HepG2 (cell line): Measurements from ENCODE around the gene BRAP. TPM values are rescaled to one million over a fixed set of nuclear protein-coding genes. Genes with fewer than 3 reads are reported as not detected.

ENCODE experiments used
- CCAR2 ChIP-seq: fragments of 200-400 bp; formaldehyde crosslinking; optimal IDR thresholded peaks from 2 replicates; pipeline ENCODE3; 2018; ENCODE audit warnings: low read depth, mild to moderate bottlenecking, low read length, moderate library complexity
- HMG20A ChIP-seq: IDR thresholded peaks from 2 replicates; pipeline ENCODE4 v1.6.1; 2016; ENCODE audit warnings: borderline replicate concordance
- HNRNPUL1 ChIP-seq: fragments of 200-400 bp; formaldehyde crosslinking; IDR thresholded peaks from 2 replicates; pipeline ENCODE4 v1.6.1; 2017; ENCODE audit warnings: low read depth, mild to moderate bottlenecking, low read length, moderate library complexity
- HOXA7 ChIP-seq: sonication (generic); formaldehyde crosslinking; IDR thresholded peaks from 2 replicates; pipeline ENCODE4 v1.8.1; 2022; ENCODE audit warnings: mild to moderate bottlenecking, missing genetic modification reagents, moderate library complexity
- SRSF4 ChIP-seq: fragments of 200-400 bp; formaldehyde crosslinking; IDR thresholded peaks from one replicate; pipeline ENCODE4 v1.6.1; 2018; ENCODE audit warnings: mild to moderate bottlenecking, low read depth, low read length, moderate library complexity; ENCODE audit not compliant: poor library complexity, severe bottlenecking
- STAT5B ChIP-seq: sonication (generic); formaldehyde crosslinking; IDR thresholded peaks from 2 replicates; pipeline ENCODE4 v1.4.0; 2020; ENCODE audit warnings: missing genetic modification reagents
- THRA ChIP-seq: sonication (generic); formaldehyde crosslinking; IDR thresholded peaks from 2 replicates; pipeline ENCODE4 v1.4.0; 2020; ENCODE audit warnings: missing genetic modification reagents, borderline replicate concordance
- TRIM24 ChIP-seq: sonication (generic); formaldehyde crosslinking; IDR thresholded peaks from 2 replicates; pipeline ENCODE4 v1.8.0; 2022; ENCODE audit warnings: mild to moderate bottlenecking, missing genetic modification reagents
- ZNF496 ChIP-seq: sonication (generic); formaldehyde crosslinking; IDR thresholded peaks from 2 replicates; pipeline ENCODE4 v1.8.1; 2023; ENCODE audit warnings: mild to moderate bottlenecking, moderate library complexity, missing genetic modification reagents; ENCODE audit not compliant: insufficient replicate concordance
- ZNF644 ChIP-seq: IDR thresholded peaks from 2 replicates; pipeline ENCODE4 v1.6.1; 2016; ENCODE audit warnings: low read depth
- ZNF780A ChIP-seq: sonication (generic); formaldehyde crosslinking; IDR thresholded peaks from 2 replicates; pipeline ENCODE4 v1.8.0; 2022; ENCODE audit warnings: mild to moderate bottlenecking, missing genetic modification reagents, moderate library complexity
- polyA plus RNA-seq, 8 experiments: library from polyadenylated mRNA; depleted of rRNA in 3 of 8; stranded (reverse) in 7 of 8; unstranded in 1 of 8; fragments of >200 nt; fragmentation: Illumina TruSeq in 4 of 8; extraction: Trizol in 4 of 8; gene quantifications; 2 replicates each; pipeline versions ENCODE4 v1.2.1 to v1.2.3, GENCODE V29; 2011 to 2016; ENCODE audit warnings: low read depth in 4 of 8, missing spikeins in 1 of 8, mixed read lengths in 1 of 8; ENCODE audit not compliant: insufficient read depth in 1 of 8
- total RNA-seq, 5 experiments: library from RNA; depleted of rRNA; stranded (reverse); fragments of >200 nt; fragmentation: Illumina TruSeq; extraction: Trizol; gene quantifications; 2 replicates each; pipeline ENCODE4 v1.2.3, GENCODE V29; 2016; ENCODE audit warnings: low read depth in 1 of 5
- TF ChIP-seq, protein P1 (sequence below): IDR thresholded peaks from 2 replicates; pipeline ENCODE4 v1.6.1; 2016; ENCODE audit warnings: low read depth, missing genetic modification reagents, missing compliant biosample characterization
- TF ChIP-seq, protein P2 (sequence below): sonication (generic); formaldehyde crosslinking; IDR thresholded peaks from 2 replicates; pipeline ENCODE4 v1.4.0; 2020; ENCODE audit warnings: mild to moderate bottlenecking, low read depth, missing genetic modification reagents
- TF ChIP-seq, protein P3 (sequence below): sonication (generic); formaldehyde crosslinking; IDR thresholded peaks from 2 replicates; pipeline ENCODE4 v1.5.0; 2020; ENCODE audit warnings: missing genetic modification reagents, mild to moderate bottlenecking, borderline replicate concordance
- TF ChIP-seq, protein P4 (sequence below): sonication (generic); formaldehyde crosslinking; IDR thresholded peaks from 2 replicates; pipeline ENCODE4 v1.4.0; 2020; ENCODE audit warnings: missing genetic modification reagents

The BRAP gene
- total and polyA plus RNA-seq, 2 of the 13 experiments (the other 11 are each of a cell fraction or from before 2014, with no cell fraction given), result 8.1 to 15.4 TPM

DNA sequence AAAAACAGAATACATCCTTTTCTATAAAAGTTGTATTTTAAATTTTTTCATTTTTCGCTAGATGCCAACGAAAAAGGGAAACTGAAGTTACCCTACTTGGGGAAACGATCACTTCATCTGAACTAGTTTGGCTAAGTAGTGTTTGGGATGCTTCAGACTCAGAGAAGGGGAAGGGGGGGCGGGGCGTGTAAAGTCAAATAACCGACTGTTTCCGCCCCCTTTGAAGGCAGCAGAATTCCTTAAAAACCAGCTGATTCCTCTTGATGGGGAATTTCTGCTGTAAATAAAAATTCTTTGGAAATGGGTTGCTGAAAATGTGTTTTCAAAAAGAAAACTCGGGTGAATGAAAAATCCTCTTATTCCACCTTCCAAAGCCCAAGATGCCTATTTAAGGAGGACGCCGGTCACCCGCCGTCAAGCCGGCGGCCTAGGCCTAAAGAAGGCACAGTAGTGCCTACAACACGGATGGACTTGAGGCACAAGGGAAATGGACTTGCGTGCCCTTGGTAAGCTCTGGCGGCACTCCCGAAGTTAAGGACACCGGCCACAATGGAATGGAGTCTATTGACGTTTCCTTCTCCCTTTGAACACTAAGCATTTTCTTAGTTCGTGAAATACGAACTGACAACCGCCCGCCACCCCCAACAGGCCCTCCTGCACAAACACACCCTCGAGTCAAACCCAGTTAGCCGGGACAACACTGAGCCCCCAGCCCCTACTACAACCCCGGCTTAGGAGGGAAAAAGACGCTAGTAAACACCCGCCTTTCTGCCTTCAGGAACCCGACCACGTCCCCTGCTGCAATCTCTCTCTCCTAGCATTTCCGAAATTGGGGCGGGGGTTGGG, 88.5 kb downstream of the BRAP start (continued):
- TF ChIP-seq, protein P1, sequence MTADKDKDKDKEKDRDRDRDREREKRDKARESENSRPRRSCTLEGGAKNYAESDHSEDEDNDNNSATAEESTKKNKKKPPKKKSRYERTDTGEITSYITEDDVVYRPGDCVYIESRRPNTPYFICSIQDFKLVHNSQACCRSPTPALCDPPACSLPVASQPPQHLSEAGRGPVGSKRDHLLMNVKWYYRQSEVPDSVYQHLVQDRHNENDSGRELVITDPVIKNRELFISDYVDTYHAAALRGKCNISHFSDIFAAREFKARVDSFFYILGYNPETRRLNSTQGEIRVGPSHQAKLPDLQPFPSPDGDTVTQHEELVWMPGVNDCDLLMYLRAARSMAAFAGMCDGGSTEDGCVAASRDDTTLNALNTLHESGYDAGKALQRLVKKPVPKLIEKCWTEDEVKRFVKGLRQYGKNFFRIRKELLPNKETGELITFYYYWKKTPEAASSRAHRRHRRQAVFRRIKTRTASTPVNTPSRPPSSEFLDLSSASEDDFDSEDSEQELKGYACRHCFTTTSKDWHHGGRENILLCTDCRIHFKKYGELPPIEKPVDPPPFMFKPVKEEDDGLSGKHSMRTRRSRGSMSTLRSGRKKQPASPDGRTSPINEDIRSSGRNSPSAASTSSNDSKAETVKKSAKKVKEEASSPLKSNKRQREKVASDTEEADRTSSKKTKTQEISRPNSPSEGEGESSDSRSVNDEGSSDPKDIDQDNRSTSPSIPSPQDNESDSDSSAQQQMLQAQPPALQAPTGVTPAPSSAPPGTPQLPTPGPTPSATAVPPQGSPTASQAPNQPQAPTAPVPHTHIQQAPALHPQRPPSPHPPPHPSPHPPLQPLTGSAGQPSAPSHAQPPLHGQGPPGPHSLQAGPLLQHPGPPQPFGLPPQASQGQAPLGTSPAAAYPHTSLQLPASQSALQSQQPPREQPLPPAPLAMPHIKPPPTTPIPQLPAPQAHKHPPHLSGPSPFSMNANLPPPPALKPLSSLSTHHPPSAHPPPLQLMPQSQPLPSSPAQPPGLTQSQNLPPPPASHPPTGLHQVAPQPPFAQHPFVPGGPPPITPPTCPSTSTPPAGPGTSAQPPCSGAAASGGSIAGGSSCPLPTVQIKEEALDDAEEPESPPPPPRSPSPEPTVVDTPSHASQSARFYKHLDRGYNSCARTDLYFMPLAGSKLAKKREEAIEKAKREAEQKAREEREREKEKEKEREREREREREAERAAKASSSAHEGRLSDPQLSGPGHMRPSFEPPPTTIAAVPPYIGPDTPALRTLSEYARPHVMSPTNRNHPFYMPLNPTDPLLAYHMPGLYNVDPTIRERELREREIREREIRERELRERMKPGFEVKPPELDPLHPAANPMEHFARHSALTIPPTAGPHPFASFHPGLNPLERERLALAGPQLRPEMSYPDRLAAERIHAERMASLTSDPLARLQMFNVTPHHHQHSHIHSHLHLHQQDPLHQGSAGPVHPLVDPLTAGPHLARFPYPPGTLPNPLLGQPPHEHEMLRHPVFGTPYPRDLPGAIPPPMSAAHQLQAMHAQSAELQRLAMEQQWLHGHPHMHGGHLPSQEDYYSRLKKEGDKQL (CRISPR knock-in tag), result no peak
- TF ChIP-seq THRA (CRISPR knock-in tag) (no peak; the same call in 1 of the 2 replicates), ZNF496 (CRISPR knock-in tag) (no peak), CCAR2 (no peak), ZNF644 (CRISPR knock-in tag) (no peak), HMG20A (CRISPR knock-in tag) (no peak), ZNF780A (no peak), TRIM24 (CRISPR knock-in tag) (no peak), HOXA7 (CRISPR knock-in tag) (no peak), SRSF4 (no peak), HNRNPUL1 (no peak), STAT5B (CRISPR knock-in tag) (no peak)
- TF ChIP-seq, protein P2, sequence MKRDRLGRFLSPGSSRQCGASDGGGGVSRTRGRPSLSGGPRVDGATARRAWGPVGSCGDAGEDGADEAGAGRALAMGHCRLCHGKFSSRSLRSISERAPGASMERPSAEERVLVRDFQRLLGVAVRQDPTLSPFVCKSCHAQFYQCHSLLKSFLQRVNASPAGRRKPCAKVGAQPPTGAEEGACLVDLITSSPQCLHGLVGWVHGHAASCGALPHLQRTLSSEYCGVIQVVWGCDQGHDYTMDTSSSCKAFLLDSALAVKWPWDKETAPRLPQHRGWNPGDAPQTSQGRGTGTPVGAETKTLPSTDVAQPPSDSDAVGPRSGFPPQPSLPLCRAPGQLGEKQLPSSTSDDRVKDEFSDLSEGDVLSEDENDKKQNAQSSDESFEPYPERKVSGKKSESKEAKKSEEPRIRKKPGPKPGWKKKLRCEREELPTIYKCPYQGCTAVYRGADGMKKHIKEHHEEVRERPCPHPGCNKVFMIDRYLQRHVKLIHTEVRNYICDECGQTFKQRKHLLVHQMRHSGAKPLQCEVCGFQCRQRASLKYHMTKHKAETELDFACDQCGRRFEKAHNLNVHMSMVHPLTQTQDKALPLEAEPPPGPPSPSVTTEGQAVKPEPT, result no peak
- TF ChIP-seq, protein P3, sequence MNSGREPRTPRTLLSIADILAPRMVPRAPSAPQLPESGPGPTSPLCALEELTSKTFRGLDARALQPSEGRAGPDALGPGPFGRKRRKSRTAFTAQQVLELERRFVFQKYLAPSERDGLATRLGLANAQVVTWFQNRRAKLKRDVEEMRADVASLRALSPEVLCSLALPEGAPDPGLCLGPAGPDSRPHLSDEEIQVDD (CRISPR knock-in tag), result no peak
- TF ChIP-seq, protein P4, sequence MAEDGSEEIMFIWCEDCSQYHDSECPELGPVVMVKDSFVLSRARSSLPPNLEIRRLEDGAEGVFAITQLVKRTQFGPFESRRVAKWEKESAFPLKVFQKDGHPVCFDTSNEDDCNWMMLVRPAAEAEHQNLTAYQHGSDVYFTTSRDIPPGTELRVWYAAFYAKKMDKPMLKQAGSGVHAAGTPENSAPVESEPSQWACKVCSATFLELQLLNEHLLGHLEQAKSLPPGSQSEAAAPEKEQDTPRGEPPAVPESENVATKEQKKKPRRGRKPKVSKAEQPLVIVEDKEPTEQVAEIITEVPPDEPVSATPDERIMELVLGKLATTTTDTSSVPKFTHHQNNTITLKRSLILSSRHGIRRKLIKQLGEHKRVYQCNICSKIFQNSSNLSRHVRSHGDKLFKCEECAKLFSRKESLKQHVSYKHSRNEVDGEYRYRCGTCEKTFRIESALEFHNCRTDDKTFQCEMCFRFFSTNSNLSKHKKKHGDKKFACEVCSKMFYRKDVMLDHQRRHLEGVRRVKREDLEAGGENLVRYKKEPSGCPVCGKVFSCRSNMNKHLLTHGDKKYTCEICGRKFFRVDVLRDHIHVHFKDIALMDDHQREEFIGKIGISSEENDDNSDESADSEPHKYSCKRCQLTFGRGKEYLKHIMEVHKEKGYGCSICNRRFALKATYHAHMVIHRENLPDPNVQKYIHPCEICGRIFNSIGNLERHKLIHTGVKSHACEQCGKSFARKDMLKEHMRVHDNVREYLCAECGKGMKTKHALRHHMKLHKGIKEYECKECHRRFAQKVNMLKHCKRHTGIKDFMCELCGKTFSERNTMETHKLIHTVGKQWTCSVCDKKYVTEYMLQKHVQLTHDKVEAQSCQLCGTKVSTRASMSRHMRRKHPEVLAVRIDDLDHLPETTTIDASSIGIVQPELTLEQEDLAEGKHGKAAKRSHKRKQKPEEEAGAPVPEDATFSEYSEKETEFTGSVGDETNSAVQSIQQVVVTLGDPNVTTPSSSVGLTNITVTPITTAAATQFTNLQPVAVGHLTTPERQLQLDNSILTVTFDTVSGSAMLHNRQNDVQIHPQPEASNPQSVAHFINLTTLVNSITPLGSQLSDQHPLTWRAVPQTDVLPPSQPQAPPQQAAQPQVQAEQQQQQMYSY (CRISPR knock-in tag), result peak; percentile 97
